GM19395 (cell line): Measurements from ENCODE around the gene CDKAL1.
"Not testable (repeated sequence)": the region's sequence is repeated elsewhere in the genome, so short reads cannot be mapped to it uniquely, and the experiment has no call there.

Source experiments
- ATAC-seq: cut with Tn5 transposase; IDR thresholded peaks from one replicate; pipeline ENCODE4 v1.9.1; 2021; ENCODE audit warnings: mild to moderate bottlenecking, moderate library complexity; ENCODE audit not compliant: unreplicated experiment

CDKAL1 gene

GRCh38 chr6:21087188-21087587 is 552.9 kb downstream of the CDKAL1 start:
- ATAC-seq, result no peak

GRCh38 chr6:21091411-21091810 is 557.2 kb downstream of the CDKAL1 start:
- ATAC-seq, result no peak

- not testable (repeated sequence) for ATAC-seq
These were observed 558.0 kb downstream of the CDKAL1 start for GRCh38 chr6:21092231-21092772.

DNA sequence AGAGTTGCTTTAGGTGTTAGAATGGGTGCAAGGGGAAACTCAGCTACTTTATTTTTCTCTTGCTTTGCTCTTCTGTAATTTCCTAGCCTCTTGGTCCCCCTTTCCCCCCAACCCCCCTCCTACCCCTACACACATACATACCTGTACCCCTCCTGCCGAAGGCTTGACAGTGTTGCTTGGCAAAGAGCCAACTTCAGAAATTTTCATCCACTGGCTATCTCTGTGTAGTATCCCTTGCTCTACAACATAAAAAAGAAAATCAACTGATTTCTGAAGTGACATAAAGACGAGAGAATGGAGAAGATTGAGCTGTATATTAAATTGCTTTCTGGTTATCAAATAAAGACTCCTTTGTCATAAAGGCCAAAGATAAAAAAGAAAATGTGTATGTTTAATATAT is 561.2 kb downstream of the CDKAL1 start:
- no peak for ATAC-seq

DNA sequence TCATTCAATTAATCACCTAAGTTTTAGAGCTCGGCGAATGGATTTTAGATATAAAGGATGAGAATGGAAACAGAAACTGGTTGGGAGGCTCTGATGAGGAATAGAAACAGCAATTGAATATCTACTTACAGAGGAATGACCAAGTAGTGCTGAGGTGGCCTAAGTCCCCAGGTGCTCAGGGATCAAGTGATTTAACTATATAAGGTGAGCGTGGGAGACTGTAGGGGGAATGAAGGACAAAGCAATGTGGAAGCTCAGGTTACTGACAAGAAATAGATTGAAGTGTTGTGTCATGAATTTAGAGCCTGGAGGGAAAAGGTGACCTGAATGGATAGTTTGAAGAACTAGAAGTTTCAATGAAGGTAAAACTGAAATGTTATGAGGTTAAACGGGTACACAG is 563.9 kb downstream of the CDKAL1 start:
- ATAC-seq, result no peak

DNA sequence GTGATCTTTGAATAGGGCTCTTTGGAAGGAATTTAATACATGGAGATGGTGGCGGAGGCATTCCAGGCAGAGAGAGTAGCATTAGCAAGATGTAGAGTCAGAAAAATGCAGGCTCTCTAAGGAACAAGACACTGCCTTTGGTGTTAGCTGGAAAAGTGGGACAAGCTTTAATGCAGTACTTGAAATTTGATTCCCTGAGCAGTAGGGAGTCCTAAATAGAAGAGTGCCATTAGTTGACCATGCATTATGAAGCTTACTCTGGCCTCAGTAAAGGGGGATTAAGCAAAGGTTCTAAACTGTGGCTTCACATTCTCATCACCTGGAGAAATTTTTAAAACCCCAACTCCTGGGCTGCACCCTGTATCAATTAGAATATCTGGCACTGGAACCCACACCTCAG is 564.5 kb downstream of the CDKAL1 start:
- no peak for ATAC-seq

GRCh38 chr6:21099338-21100314 is 565.4 kb downstream of the CDKAL1 start:
- no peak for ATAC-seq

- no peak for ATAC-seq
These were observed 566.7 kb downstream of the CDKAL1 start for GRCh38 chr6:21100991-21101390.

- ATAC-seq, result no peak
These were observed 567.4 kb downstream of the CDKAL1 start for GRCh38 chr6:21101694-21102093.

GRCh38 chr6:21102201-21102600 is 567.9 kb downstream of the CDKAL1 start:
- ATAC-seq, result no peak

DNA sequence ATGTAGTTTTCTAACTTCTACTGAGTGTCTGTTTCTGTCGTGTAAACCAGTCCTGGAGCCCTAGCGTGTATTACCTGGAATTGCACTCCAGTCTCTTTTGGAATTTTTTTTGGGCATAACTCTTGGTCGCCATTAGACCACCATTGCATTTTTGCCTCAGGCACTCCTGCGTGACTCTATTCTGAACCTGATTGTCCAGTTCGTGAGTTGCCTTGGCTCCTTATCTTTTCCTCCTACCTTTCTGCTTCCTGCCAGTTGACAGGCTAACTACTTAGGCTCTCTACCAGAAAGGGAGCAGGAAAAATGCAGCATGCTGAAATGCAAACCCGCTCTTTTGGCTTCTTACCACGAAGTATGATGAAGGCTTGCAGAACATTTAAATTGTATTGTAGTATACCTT is 568.4 kb downstream of the CDKAL1 start:
- ATAC-seq, result no peak

- ATAC-seq, result no peak
These were observed 569.5 kb downstream of the CDKAL1 start for GRCh38 chr6:21103626-21104224.

DNA sequence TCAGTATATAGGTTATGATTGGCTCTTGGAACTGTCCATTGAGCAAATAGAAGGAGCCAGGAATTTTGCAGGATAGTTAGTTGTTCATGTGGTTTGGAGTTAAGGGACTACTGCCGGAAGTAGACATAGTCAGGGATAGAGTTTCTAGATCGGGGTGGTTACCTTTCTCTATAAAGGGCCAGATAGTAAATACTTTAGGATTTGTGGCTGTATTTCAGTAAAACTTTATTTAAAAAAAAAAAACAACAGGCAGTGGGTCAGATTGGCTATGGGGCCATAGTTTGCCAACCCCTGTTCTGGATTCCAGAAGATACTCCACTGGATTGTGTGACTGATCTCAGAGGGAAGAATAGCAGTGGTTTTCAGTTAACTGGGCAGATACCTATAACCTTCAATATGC is 570.0 kb downstream of the CDKAL1 start:
- ATAC-seq, result no peak

GRCh38 chr6:21107796-21108195 is 573.5 kb downstream of the CDKAL1 start:
- no peak for ATAC-seq

DNA sequence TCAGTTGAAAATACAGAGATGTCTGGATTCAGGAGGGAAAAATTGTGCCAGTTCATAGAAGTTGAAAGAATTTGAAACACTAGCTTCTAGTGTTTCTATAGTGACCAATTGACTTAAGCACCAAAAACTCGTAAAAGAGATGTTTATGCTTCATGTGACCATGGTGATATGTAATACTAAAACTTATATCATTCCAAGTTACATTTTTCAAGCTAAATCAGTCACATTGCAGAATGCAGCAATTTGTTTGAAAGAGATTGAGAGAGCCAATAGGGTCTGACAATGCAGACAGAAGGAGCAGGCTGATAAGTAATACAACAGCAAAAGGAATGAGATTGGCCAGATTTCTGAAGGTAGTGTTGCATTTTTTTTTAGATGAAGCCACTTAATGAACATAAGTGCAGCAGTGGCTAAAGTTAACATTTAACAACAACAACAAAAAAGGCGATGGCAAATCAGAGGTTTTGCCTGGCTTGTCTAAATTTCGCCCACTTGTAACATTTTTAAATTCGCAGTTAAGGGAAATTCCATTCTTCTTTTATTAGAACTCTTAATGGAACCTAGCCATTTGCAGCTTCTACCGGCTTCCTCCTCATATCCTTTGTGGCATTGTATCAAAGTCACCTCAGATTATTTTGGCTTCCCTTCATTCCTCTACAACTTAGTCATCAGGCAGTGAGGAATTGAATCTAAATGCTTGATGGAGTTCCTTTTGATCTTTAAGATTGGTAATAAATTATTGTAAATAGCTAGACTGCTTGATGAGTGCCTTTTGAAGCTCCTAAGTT is 575.3 kb downstream of the CDKAL1 start:
- no peak for ATAC-seq

DNA sequence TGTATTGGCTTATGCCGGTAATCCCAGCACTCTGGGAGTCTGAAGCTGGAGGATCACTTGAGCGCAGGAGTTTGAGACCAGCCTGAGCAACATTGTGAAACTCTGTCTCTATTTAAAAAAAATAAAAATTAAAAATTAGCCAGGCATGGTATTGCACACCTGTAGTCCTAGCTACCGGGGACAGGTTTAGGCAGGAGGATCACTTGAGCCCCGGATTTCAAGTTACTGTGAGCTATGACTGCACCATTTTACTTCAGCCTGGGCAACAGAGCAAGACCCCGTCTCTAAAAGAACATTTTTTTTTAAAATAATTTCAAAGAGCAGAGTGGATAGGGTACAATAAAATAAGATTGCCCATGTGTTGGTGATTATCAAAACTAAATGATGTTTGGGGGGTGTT is 576.4 kb downstream of the CDKAL1 start:
- ATAC-seq, result no peak

- no peak for ATAC-seq
These were observed 577.0 kb downstream of the CDKAL1 start for GRCh38 chr6:21111093-21111725.

DNA sequence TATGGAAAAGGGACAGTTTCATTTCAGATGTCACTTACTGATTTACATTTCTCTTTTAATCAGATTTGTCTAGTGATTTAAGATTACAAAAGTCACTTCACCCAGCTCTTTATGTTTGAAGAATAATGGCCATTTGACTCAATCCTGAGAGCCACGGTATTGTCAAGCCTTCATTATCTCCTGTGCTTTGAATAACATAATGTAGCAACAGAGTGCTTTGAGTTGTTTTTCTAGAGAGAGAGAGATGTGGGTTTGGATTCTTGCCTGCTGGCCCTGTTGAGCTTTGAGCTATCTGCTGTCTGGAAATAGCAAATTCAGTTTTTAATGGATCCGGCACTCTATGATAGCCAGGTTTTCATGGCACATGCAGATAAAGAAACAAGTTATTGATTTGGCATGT is 580.9 kb downstream of the CDKAL1 start:
- ATAC-seq, result no peak

- no peak for ATAC-seq
These were observed 582.5 kb downstream of the CDKAL1 start for GRCh38 chr6:21116736-21117135.

- ATAC-seq, result no peak
These were observed 584.0 kb downstream of the CDKAL1 start for GRCh38 chr6:21118216-21118780.
